Ecto neural progenitor cell (in vitro differentiated cells): ENCODE data around the gene PXK.

ENCODE experiments used
- DNase-seq: peaks from one replicate; pipeline ENCODE4 v3.0.0-alpha.2; 2018; ENCODE audit warnings: low spot score

Gene PXK

DNA sequence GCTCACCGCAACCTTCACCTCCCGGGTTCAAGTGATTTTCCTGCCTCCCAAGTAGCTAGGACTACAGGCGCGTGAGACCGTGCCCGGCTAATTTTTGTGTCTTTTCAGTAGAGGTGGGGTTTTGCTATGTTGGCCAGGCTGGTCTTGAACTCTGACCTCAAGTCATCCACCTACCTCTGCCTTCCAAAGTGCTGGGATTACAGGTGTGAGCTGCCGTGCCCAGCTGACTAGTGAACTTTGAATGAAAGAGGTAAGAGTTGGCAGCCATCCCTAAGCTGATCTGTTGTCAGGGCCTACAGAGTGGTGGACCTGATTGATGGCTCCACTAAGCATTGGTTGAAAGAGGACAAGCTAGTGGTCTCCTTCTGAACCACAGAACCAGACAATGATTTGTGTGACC lies 15.3 kb downstream of the PXK start:
- DNase-seq: no peak

GRCh38 chr3:58349792-58350626 lies 17.3 kb downstream of the PXK start:
- DNase-seq: no peak

GRCh38 chr3:58350627-58351013 lies 17.9 kb downstream of the PXK start:
- DNase-seq: no peak

DNA sequence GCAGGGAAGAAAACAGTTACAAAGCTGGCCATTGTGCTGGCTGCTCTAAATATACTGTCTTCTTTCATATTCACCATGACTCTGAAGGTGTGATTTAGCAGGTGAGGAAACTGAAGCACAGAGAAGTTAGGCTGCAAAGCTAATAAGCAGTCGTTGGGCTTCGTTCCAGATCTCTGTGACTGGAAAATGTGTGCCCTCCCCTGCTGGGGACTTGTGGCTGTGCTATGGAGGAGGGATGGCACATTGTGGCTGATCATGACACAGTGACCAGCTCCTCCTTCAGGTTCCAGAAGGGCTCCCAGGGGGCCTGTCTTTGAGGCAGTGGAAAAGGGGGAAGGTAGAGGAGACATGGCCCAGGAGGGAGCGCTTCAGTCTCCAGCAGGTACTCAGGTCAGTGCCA lies 19.2 kb downstream of the PXK start:
- no peak for DNase-seq

GRCh38 chr3:58352626-58353025 lies 19.9 kb downstream of the PXK start:
- no peak for DNase-seq

DNA sequence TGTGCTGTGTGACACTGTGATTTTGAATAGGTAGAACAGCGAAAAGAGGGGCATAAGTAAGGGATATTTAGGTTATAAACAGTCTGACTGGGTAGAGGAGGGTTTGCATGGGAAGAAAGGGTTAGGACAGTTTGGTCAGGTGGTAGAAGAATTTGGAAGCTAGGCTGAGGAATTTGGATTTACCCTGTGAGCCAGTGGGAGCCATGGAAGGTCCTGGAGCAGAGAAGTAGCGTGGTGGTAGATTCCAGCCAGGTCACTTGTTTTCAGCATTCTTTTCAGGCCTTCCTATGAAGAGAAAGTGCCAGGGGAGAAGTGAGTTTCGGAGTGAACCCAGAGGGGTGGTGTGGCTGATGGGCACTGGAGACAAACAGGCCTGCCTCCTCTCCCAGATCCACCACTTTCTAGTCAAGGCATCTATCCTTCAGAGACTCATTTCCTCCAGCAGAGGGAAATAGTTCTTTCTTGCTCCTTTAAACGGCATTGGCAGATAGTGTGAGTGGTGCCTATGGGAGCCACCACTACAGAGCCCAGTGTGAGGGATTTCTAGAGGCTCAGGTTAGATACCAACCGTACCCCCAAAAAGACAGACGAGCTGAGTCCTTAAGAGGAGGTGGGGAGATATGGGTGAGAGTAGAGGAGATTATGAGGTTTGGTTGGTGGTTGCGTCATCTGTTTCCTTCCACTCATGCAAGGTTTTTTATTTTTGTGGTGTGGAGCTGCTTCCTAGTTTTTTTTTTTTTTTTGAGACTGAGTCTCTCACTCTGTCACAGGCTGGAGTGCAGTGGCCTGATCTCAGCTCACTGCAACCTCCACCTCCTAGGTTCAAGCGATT lies 21.2 kb downstream of the PXK start:
- DNase-seq: no peak

- DNase-seq: no peak
Measured at GRCh38 chr3:58355179-58355578, 22.5 kb downstream of the PXK start.

DNA sequence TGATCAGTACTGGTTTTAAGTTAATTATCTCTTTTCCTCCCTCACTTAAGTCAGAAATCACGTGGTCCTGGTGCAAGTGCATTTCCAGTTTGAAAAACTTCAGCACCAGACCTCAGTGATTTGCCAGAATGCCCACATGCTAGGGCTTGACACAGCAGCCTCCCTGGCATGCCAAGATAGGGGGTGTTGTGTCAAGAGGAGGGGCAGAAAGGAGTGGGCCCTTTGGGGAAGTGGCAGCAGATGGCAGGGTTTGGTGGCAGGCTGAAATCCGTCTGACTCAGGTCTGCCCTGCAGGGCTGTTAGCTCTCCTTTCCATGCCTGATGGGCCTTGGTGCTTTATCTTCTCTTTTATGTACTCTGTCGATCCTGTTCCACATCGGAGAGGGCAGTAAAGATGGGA lies 23.4 kb downstream of the PXK start:
- DNase-seq: no peak

- DNase-seq: no peak
Measured at GRCh38 chr3:58357402-58357801, 24.7 kb downstream of the PXK start.

- no peak for DNase-seq
Measured at GRCh38 chr3:58358092-58358491, 25.4 kb downstream of the PXK start.

DNA sequence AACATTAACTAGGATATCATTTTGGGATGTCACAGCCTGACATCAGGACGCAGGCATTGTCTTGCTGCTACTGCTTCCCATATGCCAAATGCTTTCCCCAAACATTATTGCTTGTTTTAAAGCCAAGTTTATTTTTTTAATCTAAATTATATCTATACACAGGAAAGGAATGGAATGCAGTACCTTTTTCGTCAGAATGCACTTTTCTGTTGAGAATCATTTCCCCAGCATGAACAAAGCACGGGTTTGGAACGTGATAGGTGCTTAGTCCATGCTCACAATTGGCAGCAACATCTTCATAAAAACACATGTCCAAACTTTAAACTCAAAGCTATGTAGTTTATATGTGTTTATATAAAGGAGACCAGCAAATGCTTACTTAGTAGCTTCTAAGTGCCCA lies 26.1 kb downstream of the PXK start:
- DNase-seq: no peak

DNA sequence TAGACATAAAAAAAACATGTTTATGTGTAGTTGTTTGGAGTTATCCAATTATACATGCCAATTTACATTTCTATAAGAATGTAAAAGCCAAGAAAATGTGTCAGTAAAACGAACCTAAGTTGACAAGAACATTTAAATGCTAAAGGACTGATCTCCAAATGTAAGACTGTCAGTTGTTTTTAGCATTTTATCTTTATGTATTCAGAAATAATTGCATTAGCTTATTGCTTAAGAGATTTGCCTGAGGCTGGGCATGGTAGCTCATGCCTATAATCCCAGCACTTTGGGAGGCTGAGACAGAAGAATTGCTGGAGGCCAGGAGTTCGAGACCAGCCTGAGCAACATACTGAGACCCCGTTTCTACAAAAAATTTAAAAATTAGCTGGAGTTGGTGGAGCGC lies 26.9 kb downstream of the PXK start:
- DNase-seq: no peak

GRCh38 chr3:58361866-58362265 lies 29.2 kb downstream of the PXK start:
- no peak for DNase-seq

- DNase-seq: no peak
Measured at GRCh38 chr3:58366699-58367098, 34.0 kb downstream of the PXK start.

DNA sequence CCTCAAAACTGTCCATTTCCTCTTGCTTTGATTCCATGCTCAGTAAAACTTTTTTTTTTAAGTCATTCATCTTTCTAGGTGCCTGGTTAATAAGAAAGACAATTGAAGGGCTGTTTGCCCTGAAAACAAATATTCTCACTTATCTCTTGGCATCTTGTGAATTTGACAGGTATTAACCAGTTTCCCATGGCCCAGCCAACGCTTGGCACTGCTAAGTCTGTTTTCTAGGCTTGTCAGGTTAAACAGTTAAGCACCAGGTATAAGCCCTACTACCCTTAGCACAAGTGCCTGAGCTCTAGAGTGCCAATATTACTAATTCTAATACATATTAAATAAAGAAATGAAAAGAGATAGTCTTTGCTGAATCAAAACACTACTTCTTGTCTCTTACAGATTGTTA lies 36.3 kb downstream of the PXK start:
- no peak for DNase-seq

DNA sequence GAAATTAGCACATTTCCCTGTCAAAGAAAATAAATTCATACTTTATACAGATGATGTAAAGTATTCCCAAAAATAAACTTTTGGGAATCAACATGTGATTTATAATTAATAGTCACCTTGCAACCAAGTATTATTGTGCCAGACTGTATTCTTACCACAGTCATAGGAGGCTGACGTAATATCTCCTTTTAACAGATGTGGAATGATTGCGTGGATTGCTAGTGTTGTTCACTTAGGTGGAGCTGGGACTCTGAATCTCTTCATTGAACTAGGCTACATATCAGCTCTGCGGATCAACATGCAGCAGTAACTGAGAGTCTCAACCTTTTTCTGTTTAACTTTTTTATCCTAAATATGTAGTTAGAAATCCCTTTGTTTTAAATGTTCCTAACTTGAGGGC lies 37.2 kb downstream of the PXK start:
- DNase-seq: no peak

DNA sequence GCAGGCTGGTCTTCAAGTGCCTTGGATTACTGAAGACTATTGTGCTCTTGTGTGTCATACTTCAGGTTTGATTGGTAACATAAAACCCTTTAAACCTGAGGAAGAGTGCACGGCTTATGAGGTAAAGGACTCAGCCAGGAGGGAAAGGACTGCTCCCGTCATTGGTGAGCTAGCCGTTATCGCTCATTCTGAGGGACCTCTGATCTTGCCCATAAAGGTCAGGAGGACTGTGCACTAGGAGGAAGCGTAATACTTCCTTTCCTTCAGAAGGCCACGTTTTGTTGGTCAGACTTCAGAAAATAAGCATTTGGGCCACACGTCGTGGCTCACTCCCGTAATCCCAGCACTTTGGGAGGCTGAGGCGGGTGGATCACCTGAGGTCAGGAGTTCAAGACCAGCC lies 37.7 kb downstream of the PXK start:
- no peak for DNase-seq

DNA sequence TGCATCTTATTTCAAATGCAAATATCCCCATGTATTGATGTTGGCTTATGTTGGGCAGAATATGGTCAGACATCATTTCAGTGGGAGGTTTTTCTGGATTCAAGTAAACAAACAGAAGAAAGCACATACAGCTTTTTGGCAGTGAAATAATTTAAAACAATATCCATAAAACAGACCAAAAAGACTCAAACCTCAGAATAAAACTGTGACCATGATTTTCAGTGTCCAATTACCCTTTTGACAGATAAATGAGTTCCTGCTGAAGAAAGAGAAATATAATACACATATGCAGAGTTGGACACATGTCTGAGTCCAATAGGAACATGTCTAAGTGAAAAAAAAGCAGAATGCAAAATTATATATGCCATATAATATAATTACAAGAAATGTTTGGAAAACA lies 39.1 kb downstream of the PXK start:
- no peak for DNase-seq

DNA sequence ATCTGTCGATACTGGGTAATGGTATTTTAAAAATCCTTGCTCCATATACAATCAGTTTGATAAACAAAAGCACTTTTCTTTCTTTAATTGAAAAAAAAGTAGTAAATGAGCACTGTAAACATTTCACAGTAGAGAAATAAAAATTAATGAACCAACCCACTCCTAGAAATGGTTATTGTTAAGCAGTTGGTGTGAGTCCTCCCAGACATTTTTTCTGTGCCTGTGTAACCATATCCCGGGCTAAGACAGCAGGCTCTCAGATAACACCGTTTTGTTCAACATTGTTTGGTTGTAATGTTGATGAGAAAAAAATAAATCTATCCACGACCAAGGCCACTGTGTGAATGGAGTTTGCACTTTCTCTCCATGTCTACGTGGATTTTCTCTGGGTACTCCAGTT lies 42.6 kb downstream of the PXK start:
- DNase-seq: no peak

GRCh38 chr3:58377168-58377567 lies 44.5 kb downstream of the PXK start:
- no peak for DNase-seq

DNA sequence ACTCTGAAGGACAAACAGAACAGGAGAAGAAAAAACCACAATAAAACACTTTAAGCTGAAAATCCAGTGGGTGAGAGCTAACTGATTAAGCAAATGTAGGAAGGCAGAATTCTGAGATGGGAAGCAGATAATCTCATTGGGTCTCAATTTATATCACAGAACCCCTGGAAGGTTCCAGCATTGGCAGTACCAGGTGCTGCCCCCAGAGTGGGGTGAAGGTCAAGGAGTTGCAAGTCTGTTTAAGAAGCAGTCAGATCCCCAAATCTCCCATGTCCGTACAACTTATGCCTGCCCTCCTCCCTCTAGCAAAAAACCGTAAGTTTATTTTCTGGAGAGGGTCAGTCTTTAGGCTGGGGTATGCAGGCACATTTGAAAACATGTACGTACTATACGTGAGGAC lies 45.1 kb downstream of the PXK start:
- no peak for DNase-seq

DNA sequence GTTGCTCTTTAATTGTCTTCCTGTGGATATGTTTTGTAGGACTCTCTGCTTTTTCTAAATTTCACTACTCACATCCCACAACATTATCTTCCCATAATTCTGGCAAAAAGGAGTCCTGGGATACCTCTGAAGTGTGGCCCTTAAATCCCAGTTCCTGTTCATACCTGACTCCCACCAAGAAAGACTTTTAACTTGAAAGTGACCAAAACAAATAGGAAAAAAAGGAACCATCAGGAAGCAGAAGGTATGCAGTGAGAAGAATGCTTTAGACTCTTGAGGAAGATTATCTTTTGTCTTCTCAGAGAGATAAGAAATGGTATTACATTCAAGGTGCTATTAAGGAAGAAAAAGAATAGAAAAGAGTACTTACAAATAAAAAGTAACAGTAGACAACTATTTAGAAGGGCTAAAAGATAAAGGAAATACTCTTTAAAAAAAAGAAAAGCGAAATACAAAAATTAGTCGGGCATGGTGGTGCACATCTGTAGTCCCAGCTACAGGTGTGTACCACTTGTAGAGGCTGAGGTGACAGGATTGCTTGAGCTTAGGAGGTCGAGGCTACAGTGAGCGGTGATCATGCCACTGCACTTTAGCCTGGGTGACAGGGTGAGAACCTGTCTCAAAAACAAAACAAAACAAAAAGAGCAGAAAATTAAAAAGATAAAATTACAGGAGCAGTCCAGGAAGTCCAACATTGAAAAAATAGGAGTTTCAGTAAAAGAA lies 46.8 kb downstream of the PXK start:
- DNase-seq: no peak

DNA sequence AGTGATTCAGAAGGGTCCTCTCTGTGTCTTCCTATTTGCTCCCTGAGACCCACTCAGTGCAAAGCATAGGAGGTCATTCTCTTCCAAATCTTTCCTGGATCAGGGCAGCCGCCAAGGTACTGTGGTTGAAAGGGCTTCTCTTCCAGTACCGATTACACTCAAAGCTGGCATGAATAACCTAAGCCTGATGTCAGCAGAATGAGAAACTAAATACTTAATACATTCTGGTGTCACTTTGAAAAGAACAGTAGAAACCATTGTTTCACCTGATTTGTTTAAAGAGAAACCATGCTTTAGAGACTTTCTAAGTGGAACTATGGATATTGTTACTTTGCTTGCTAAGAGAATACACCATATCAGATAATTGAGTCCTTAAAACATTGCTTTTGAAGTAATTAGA lies 50.8 kb downstream of the PXK start:
- no peak for DNase-seq
